Hepatocyte (in vitro differentiated cells): ENCODE results near the gene LHPP. TPM values are rescaled to one million over a fixed set of nuclear protein-coding genes. Genes with fewer than 3 reads are reported as not detected.
"Not testable (repeated sequence)": the region's sequence is repeated elsewhere in the genome, so short reads cannot be mapped to it uniquely, and the experiment has no call there.

ENCODE experiments used
- DNase-seq: peaks from one replicate; pipeline ENCODE4 v3.0.0-alpha.2; 2016; ENCODE audit warnings: low spot score
- H2AFZ ChIP-seq: fragments of 200-600 bp; sonication (generic); 2 replicates; pipeline ENCODE4 v1.6.0; 2016; ENCODE audit warnings: antibody characterized with exemption, mild to moderate bottlenecking
- H3K27ac ChIP-seq: fragments of 200-600 bp; sonication (generic); 2 replicates; pipeline ENCODE4 v1.5.1; 2016; ENCODE audit warnings: mild to moderate bottlenecking
- H3K27me3 ChIP-seq: fragments of 200-600 bp; sonication (generic); 2 replicates; pipeline ENCODE4 v1.6.1; 2016
- H3K36me3 ChIP-seq: fragments of 200-600 bp; sonication (generic); replicated peaks from 2 replicates; pipeline ENCODE4 v1.5.1; 2016; ENCODE audit warnings: low read depth; ENCODE audit not compliant: insufficient read depth
- H3K4me1 ChIP-seq: fragments of 200-600 bp; sonication (generic); 2 replicates; pipeline ENCODE4 v1.5.1; 2016; ENCODE audit warnings: mild to moderate bottlenecking, moderate library complexity; ENCODE audit not compliant: insufficient read depth
- H3K4me2 ChIP-seq: fragments of 200-600 bp; sonication (generic); 2 replicates; pipeline ENCODE4 v1.6.0; 2016
- H3K4me3 ChIP-seq: fragments of 200-600 bp; sonication (generic); 2 replicates; pipeline ENCODE4 v1.5.1; 2016; ENCODE audit warnings: mild to moderate bottlenecking
- H3K79me2 ChIP-seq: fragments of 200-600 bp; sonication (generic); 2 replicates; pipeline ENCODE4 v1.6.0; 2017; ENCODE audit warnings: mild to moderate bottlenecking
- H3K9me2 ChIP-seq: fragments of 200-600 bp; sonication (generic); replicated peaks from 2 replicates; pipeline ENCODE4 v1.6.0; 2017; ENCODE audit warnings: mild to moderate bottlenecking; ENCODE audit not compliant: insufficient read depth
- H3K9me3 ChIP-seq: fragments of 200-600 bp; sonication (generic); 2 replicates; pipeline ENCODE4 v1.5.1; 2016; ENCODE audit warnings: low read depth, mild to moderate bottlenecking
- H4K20me1 ChIP-seq: fragments of 200-600 bp; sonication (generic); 2 replicates; pipeline ENCODE4 v1.6.0; 2016; ENCODE audit warnings: mild to moderate bottlenecking; ENCODE audit not compliant: insufficient read depth, poor library complexity, severe bottlenecking
- CTCF ChIP-seq: fragments of 200-600 bp; sonication (generic); IDR thresholded peaks from 2 replicates; pipeline ENCODE4 v1.5.1; 2016; ENCODE audit warnings: antibody characterized with exemption, mild to moderate bottlenecking; ENCODE audit not compliant: poor library complexity
- EZH2 ChIP-seq: fragments of 200-600 bp; sonication (generic); IDR thresholded peaks from 2 replicates; pipeline ENCODE4 v1.6.1; 2016; ENCODE audit warnings: antibody characterized with exemption, mild to moderate bottlenecking, borderline replicate concordance
- EZH2phosphoT487 ChIP-seq: fragments of 200-600 bp; sonication (generic); IDR thresholded peaks from one replicate; pipeline ENCODE4 v1.6.1; 2018; ENCODE audit warnings: antibody characterized with exemption, mild to moderate bottlenecking, low read depth, moderate library complexity; ENCODE audit not compliant: unreplicated experiment, severe bottlenecking
- WGBS: methylation state at CpG from one replicate; pipeline ENCODE4 v1.1.6; 2016; ENCODE audit warnings: low lambda C conversion rate; ENCODE audit errors: missing lambda C conversion rate; 5-methylcytosine and 5-hydroxymethylcytosine counted together
- polyA plus RNA-seq: library from polyadenylated mRNA; unstranded; fragments of >200 nt; fragmentation: Nextera tagmentation; extraction: Ambion mirVana; gene quantifications from 2 replicates; pipeline ENCODE4 v1.2.1, GENCODE V29; 2016
- total RNA-seq: library from RNA; depleted of rRNA; stranded (reverse); fragments of >200 nt; gene quantifications from 2 replicates; pipeline ENCODE4 v1.2.3, GENCODE V29; 2014

The LHPP gene
- total and polyA plus RNA-seq, 2 experiments from 2014 or later = 29.4 to 30.3 TPM

DNA sequence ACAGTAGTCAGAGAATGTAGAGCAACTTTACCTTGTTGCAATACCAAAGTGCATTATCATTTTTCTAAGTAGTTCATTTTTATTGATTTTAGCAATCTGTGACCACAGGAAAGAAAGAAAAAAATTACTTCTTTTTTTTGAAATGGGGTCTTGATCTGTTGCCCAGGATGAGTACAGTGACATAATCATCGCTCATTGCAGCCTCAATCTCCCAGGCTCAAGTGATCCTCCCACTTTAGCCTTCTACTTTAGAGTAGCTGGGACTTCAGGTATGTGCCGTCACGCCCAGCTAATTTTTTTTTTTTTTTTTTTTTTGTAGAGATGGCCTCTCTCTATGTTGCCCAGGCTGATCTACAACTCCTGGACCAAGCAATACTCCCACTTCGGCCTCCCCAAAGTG, 31.5 kb upstream of the LHPP start:
- no peaks in the 10 kb centered on the region for H3K36me3 ChIP-seq
- H4K20me1 ChIP-seq = no peaks in the 10 kb centered on the region
- no peak for TF ChIP-seq EZH2phosphoT487
- H3K27me3 ChIP-seq = no peaks in the 10 kb centered on the region
- no peak overlapping the region for H2AFZ ChIP-seq
- H3K27ac ChIP-seq = peak overlapping the region; percentile 31
- 93% methylated on average over 4 of the region's 4 CpGs for WGBS
- H3K9me2 ChIP-seq = no peaks in the 10 kb centered on the region
- no peaks in the 10 kb centered on the region for H3K79me2 ChIP-seq
- no peak overlapping the region for H3K4me2 ChIP-seq
- no peak overlapping the region for H3K4me3 ChIP-seq
- DNase-seq = no peak
- H3K4me1 ChIP-seq = peaks cover 6% of the 10 kb centered on the region
- no peaks in the 10 kb centered on the region for H3K9me3 ChIP-seq

GRCh38 chr10:124433461-124433860, 28.2 kb upstream of the LHPP start:
- Histone ChIP-seq H3K27me3 (no peaks in the 10 kb centered on the region), H3K27ac (no peak overlapping the region), H2AFZ (no peak overlapping the region), H3K79me2 (no peaks in the 10 kb centered on the region), H3K4me3 (no peak overlapping the region), H3K9me3 (no peaks in the 10 kb centered on the region), H3K9me2 (no peaks in the 10 kb centered on the region), H4K20me1 (no peaks in the 10 kb centered on the region), H3K4me2 (no peak overlapping the region), H3K4me1 (peaks cover 6% of the 10 kb centered on the region), H3K36me3 (no peaks in the 10 kb centered on the region)
- DNase-seq = no peak
- 93% methylated on average over 3 of the region's 3 CpGs for WGBS
- TF ChIP-seq CTCF (no peak), EZH2phosphoT487 (no peak), EZH2 (no peak)

DNA sequence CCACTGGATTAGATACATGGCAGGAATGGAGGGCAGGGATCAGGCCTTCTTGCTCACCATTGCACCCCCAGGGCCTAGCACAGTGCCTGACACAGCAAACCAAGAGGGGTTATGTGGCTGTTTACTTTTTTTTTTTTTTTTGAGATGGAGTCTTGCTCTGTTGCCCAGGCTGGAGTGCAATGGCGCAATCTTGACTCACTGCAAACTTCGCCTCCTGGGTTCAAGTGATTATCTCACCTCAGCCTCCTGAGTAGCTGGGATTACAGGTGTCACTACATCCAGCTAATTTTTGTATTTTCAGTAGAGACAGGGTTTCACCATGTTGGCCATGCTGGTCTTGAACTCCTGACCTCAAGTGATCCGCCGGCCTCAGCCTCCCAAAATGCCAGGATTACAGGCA, 25.9 kb upstream of the LHPP start:
- WGBS = 93% methylated on average over 4 of the region's 4 CpGs
- not testable (repeated sequence) for H3K4me3 ChIP-seq, H3K9me3 ChIP-seq, H3K4me2 ChIP-seq, H3K79me2 ChIP-seq, H3K4me1 ChIP-seq, H2AFZ ChIP-seq, DNase-seq, H4K20me1 ChIP-seq, H3K9me2 ChIP-seq, H3K27me3 ChIP-seq, H3K36me3 ChIP-seq
- peak overlapping the region; percentile 77 for H3K27ac ChIP-seq

- no peak overlapping the region for H3K4me2 ChIP-seq
- no peaks in the 10 kb centered on the region for H3K79me2 ChIP-seq
- no peak overlapping the region for H3K4me3 ChIP-seq
- DNase-seq = no peak
- H3K36me3 ChIP-seq = no peaks in the 10 kb centered on the region
- TF ChIP-seq EZH2 (no peak), EZH2phosphoT487 (no peak), CTCF (no peak)
- no peaks in the 10 kb centered on the region for H3K9me3 ChIP-seq
- no peaks in the 10 kb centered on the region for H3K27me3 ChIP-seq
- WGBS = 90% methylated on average over 8 of the region's 8 CpGs
- H3K27ac ChIP-seq = no peak overlapping the region
- H3K9me2 ChIP-seq = no peaks in the 10 kb centered on the region
- no peak overlapping the region for H2AFZ ChIP-seq
- no peaks in the 10 kb centered on the region for H4K20me1 ChIP-seq
- no peaks in the 10 kb centered on the region for H3K4me1 ChIP-seq
These were observed 25.4 kb upstream of the LHPP start for GRCh38 chr10:124436191-124436638.

DNA sequence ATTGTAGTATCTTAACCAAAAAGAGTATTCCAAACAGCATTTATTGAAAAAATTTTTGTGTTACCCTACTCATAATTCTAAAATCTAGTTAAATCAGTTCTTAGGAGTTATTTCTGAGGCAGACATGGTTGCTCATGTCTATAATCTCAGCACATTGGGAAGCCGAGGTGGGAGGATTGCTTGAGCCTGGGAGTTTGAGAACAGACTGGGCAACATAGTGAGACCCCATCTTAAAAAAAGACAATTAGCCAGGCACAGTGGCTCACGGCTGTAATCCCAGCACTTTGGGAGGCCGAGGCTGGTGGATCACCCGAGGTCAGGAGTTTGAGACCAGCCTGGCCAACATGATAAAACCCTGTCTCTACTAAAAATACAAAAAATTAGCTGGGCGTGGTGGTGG, 19.9 kb upstream of the LHPP start:
- not testable (repeated sequence) for DNase-seq, H3K4me3 ChIP-seq, H4K20me1 ChIP-seq, H3K4me2 ChIP-seq, H3K9me2 ChIP-seq, H3K27ac ChIP-seq, H3K4me1 ChIP-seq, H3K9me3 ChIP-seq, H3K79me2 ChIP-seq, H2AFZ ChIP-seq, H3K36me3 ChIP-seq
- peaks cover 27% of the 10 kb centered on the region for H3K27me3 ChIP-seq
- WGBS = 92% methylated on average over 5 of the region's 5 CpGs
